Mesendoderm (in vitro differentiated cells): ENCODE data around the gene MYOM3.

Experiments used
- DNase-seq: peaks from one replicate; pipeline ENCODE4 v3.0.0; 2013
- H2AK5ac ChIP-seq: 2 replicates; pipeline ENCODE4 v1.6.1; 2013; ENCODE audit warnings: low read length, inconsistent platforms
- H2BK120ac ChIP-seq: 2 replicates; pipeline ENCODE4 v1.6.1; 2013; ENCODE audit warnings: low read depth, mild to moderate bottlenecking, low read length, moderate library complexity, mixed read lengths
- H2BK15ac ChIP-seq: replicated peaks from 2 replicates; pipeline ENCODE4 v1.6.1; 2013; ENCODE audit warnings: low read depth, mild to moderate bottlenecking, moderate library complexity
- H2BK5ac ChIP-seq: 2 replicates; pipeline ENCODE4 v1.6.1; 2013; ENCODE audit warnings: low read length, inconsistent platforms
- H3K18ac ChIP-seq: 2 replicates; pipeline ENCODE4 v1.6.1; 2013; ENCODE audit warnings: mild to moderate bottlenecking, low read length, mixed read lengths
- H3K23ac ChIP-seq: one replicate; pipeline ENCODE4 v1.6.1; 2013; ENCODE audit warnings: low read length
- H3K27ac ChIP-seq: 2 replicates; pipeline ENCODE4 v1.5.1; 2013; ENCODE audit warnings: low read depth, mild to moderate bottlenecking, inconsistent platforms, low read length, moderate library complexity
- H3K27me3 ChIP-seq: 2 replicates; pipeline ENCODE4 v1.6.1; 2013; ENCODE audit warnings: low read length, control low read depth, mild to moderate bottlenecking, inconsistent platforms; ENCODE audit not compliant: insufficient read depth, poor library complexity
- H3K36me3 ChIP-seq: 2 replicates; pipeline ENCODE4 v1.6.1; 2013; ENCODE audit warnings: low read length, inconsistent platforms; ENCODE audit not compliant: control insufficient read depth, insufficient read depth
- H3K4ac ChIP-seq: one replicate; pipeline ENCODE4 v1.6.1; 2013; ENCODE audit warnings: low read depth, mild to moderate bottlenecking, low read length, moderate library complexity
- H3K4me1 ChIP-seq: 2 replicates; pipeline ENCODE4 v1.6.1; 2013; ENCODE audit warnings: low read depth, low read length, inconsistent platforms; ENCODE audit not compliant: control insufficient read depth
- H3K4me2 ChIP-seq: 2 replicates; pipeline ENCODE4 v1.6.1; 2013; ENCODE audit warnings: low read length
- H3K4me3 ChIP-seq: 2 replicates; pipeline ENCODE4 v1.5.1; 2013; ENCODE audit warnings: mild to moderate bottlenecking, low read length
- H3K56ac ChIP-seq: one replicate; pipeline ENCODE4 v1.6.1; 2013; ENCODE audit warnings: low read length
- H3K79me1 ChIP-seq: 2 replicates; pipeline ENCODE4 v1.6.1; 2013; ENCODE audit warnings: low read length, inconsistent platforms
- H3K79me2 ChIP-seq: 2 replicates; pipeline ENCODE4 v1.6.1; 2013; ENCODE audit warnings: mild to moderate bottlenecking, low read length; ENCODE audit not compliant: control insufficient read depth, insufficient read depth
- H3K9ac ChIP-seq: 2 replicates; pipeline ENCODE4 v1.6.1; 2013; ENCODE audit warnings: low read length, inconsistent platforms
- H4K5ac ChIP-seq: one replicate; pipeline ENCODE4 v1.6.1; 2013; ENCODE audit warnings: low read length
- H4K8ac ChIP-seq: one replicate; pipeline ENCODE4 v1.6.1; 2013; ENCODE audit warnings: low read depth, mild to moderate bottlenecking, control low read depth, low read length, moderate library complexity
- WGBS: extraction: QIAGEN DNeasy Blood & Tissue Kit; methylation state at CpG from one replicate; pipeline ENCODE4 v1.1.7; 2013; ENCODE audit warnings: low lambda C conversion rate, missing lambda C conversion rate; ENCODE audit not compliant: insufficient coverage; ENCODE audit errors: extremely low coverage; 5-methylcytosine and 5-hydroxymethylcytosine counted together

Gene MYOM3

GRCh38 chr1:24058671-24059455 lies 53.1 kb downstream of the MYOM3 start:
- H3K27me3 ChIP-seq: no peaks in the 10 kb centered on the region
- H3K79me2 ChIP-seq: no peaks in the 10 kb centered on the region
- H3K4me3 ChIP-seq: no peak overlapping the region
- H4K8ac ChIP-seq: no peak overlapping the region
- no peak for DNase-seq
- no peak overlapping the region for H3K9ac ChIP-seq
- H2BK120ac ChIP-seq: no peak overlapping the region
- WGBS: no CpG with 5 or more reads among the region's 14 CpGs
- no peak overlapping the region for H3K4ac ChIP-seq
- H2BK5ac ChIP-seq: no peak overlapping the region
- no peak overlapping the region for H3K4me2 ChIP-seq
- no peaks in the 10 kb centered on the region for H3K4me1 ChIP-seq
- H4K5ac ChIP-seq: no peak overlapping the region
- no peak overlapping the region for H3K27ac ChIP-seq
- H3K56ac ChIP-seq: no peak overlapping the region
- H2BK15ac ChIP-seq: no peak overlapping the region
- H3K79me1 ChIP-seq: no peaks in the 10 kb centered on the region
- H2AK5ac ChIP-seq: no peak overlapping the region
- no peak overlapping the region for H3K23ac ChIP-seq
- H3K36me3 ChIP-seq: no peaks in the 10 kb centered on the region
- H3K18ac ChIP-seq: no peak overlapping the region

DNA sequence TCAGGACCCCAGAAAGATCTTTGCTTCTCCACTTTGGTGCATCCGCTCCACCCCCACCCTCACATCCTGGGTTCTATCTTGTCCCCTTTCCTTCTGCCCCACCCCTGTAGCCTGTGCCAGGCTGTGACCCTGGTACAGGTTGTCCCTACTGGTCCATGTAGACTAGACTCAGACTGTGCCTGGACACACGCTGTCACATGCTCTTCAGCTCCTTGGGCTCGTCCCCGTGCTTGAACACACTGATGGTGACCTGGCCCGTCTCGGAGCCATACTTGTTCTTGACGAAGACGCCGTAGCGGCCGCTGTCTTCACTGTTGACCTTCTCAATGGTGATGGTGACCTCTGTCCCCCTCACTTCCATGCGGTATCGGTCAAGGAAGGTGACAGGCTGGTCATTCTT lies 54.8 kb downstream of the MYOM3 start:
- no peak overlapping the region for H3K4me2 ChIP-seq
- H3K36me3 ChIP-seq: no peaks in the 10 kb centered on the region
- no peak overlapping the region for H4K8ac ChIP-seq
- no peaks in the 10 kb centered on the region for H3K79me1 ChIP-seq
- H3K23ac ChIP-seq: no peak overlapping the region
- no peak overlapping the region for H3K9ac ChIP-seq
- H3K18ac ChIP-seq: no peak overlapping the region
- no peak overlapping the region for H3K4ac ChIP-seq
- no peak overlapping the region for H2BK120ac ChIP-seq
- no peaks in the 10 kb centered on the region for H3K79me2 ChIP-seq
- H4K5ac ChIP-seq: no peak overlapping the region
- no peak overlapping the region for H3K4me3 ChIP-seq
- H3K27ac ChIP-seq: no peak overlapping the region
- no peak overlapping the region for H3K56ac ChIP-seq
- no peak overlapping the region for H2BK15ac ChIP-seq
- H3K27me3 ChIP-seq: no peaks in the 10 kb centered on the region
- DNase-seq: no peak
- H3K4me1 ChIP-seq: no peaks in the 10 kb centered on the region
- no peak overlapping the region for H2BK5ac ChIP-seq
- H2AK5ac ChIP-seq: no peak overlapping the region
- WGBS: no CpG with 5 or more reads among the region's 13 CpGs

DNA sequence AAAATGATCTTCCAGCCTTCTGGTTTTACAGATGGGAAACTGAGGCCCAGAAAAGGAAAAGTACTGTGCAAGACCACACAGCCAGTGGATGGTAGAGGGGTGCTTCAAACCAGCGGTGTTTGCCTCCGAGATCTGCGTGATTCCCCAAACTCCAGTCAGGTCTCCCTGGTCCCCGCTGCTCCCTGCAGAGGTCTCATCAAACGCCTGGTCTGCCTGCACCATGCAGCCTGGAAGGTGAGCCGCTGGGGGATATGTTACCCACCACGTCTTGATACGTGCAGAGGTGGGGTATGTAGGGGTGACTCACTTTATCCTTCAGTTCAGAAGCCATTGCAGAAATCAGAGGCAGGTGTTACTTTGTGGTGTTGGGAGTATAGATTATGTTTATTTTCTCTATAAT lies 56.3 kb downstream of the MYOM3 start:
- Histone ChIP-seq H3K79me1 (no peaks in the 10 kb centered on the region), H3K27me3 (no peaks in the 10 kb centered on the region), H3K4me2 (no peak overlapping the region), H3K23ac (no peak overlapping the region), H2BK5ac (no peak overlapping the region), H4K8ac (no peak overlapping the region), H2BK120ac (no peak overlapping the region), H3K79me2 (no peaks in the 10 kb centered on the region), H3K56ac (no peak overlapping the region), H3K4ac (no peak overlapping the region), H3K4me3 (no peak overlapping the region), H3K9ac (no peak overlapping the region), H3K36me3 (no peaks in the 10 kb centered on the region), H3K27ac (no peak overlapping the region), H3K18ac (no peak overlapping the region), H2BK15ac (no peak overlapping the region), H3K4me1 (no peaks in the 10 kb centered on the region), H2AK5ac (no peak overlapping the region), H4K5ac (no peak overlapping the region)
- DNase-seq: no peak
- WGBS: no CpG with 5 or more reads among the region's 8 CpGs

DNA sequence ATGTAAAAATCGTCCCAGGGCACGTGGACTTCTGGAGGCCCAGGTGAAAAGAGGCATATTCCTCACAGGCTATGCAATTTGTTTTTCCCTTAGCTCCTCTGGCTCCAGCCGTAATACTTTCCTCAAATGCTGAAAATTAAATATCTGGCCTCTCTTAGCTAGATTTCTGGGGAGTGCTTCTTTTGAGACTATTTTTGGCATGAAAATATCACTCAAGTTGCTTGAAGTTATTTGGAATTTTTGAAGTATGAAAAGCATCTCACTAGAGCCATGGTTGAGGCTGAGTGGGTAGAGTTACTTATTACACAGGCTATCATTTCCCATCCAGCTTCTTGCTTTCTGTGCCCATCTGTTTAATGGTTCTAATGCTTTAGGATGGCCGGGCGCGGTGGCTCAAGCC lies 59.7 kb downstream of the MYOM3 start:
- no CpG with 5 or more reads among the region's 6 CpGs for WGBS
- H3K23ac ChIP-seq: no peak overlapping the region
- no peaks in the 10 kb centered on the region for H3K79me2 ChIP-seq
- no peak overlapping the region for H2BK15ac ChIP-seq
- no peak overlapping the region for H2BK120ac ChIP-seq
- H4K8ac ChIP-seq: no peak overlapping the region
- no peak overlapping the region for H3K18ac ChIP-seq
- no peak overlapping the region for H2BK5ac ChIP-seq
- H3K27me3 ChIP-seq: no peaks in the 10 kb centered on the region
- H2AK5ac ChIP-seq: no peak overlapping the region
- no peaks in the 10 kb centered on the region for H3K36me3 ChIP-seq
- H3K4ac ChIP-seq: no peak overlapping the region
- no peaks in the 10 kb centered on the region for H3K79me1 ChIP-seq
- H3K4me1 ChIP-seq: no peaks in the 10 kb centered on the region
- no peak overlapping the region for H3K4me3 ChIP-seq
- no peak overlapping the region for H3K27ac ChIP-seq
- no peak for DNase-seq
- H4K5ac ChIP-seq: no peak overlapping the region
- H3K56ac ChIP-seq: no peak overlapping the region
- H3K9ac ChIP-seq: no peak overlapping the region
- H3K4me2 ChIP-seq: no peak overlapping the region

- no peak for DNase-seq
- Histone ChIP-seq H2BK5ac (no peak overlapping the region), H3K4me3 (no peak overlapping the region), H2BK120ac (no peak overlapping the region), H4K8ac (no peak overlapping the region), H3K23ac (no peak overlapping the region), H3K79me2 (no peaks in the 10 kb centered on the region), H3K9ac (no peak overlapping the region), H3K56ac (no peak overlapping the region), H3K27me3 (no peaks in the 10 kb centered on the region), H3K27ac (no peak overlapping the region), H3K79me1 (no peaks in the 10 kb centered on the region), H3K4ac (no peak overlapping the region), H4K5ac (no peak overlapping the region), H2BK15ac (no peak overlapping the region), H2AK5ac (no peak overlapping the region), H3K4me1 (no peaks in the 10 kb centered on the region), H3K36me3 (no peaks in the 10 kb centered on the region), H3K18ac (no peak overlapping the region), H3K4me2 (no peak overlapping the region)
- no CpG with 5 or more reads among the region's 7 CpGs for WGBS
Observed at GRCh38 chr1:24051206-24051945, 60.6 kb downstream of the MYOM3 start.
